ENCODE results near the gene FEZF2. TPM values are rescaled to one million over a fixed set of nuclear protein-coding genes. Genes with fewer than 3 reads are reported as not detected.

FEZF2 gene
- total RNA-seq, 1 donor from 2014 or later: not detected

- Histone ChIP-seq H3K9me3 (no peaks in the 10 kb centered on the region), H3K27ac (no peak overlapping the region), H3K4me3 (no peak overlapping the region), H3K4me1 (no peaks in the 10 kb centered on the region), H3K36me3 (no peaks in the 10 kb centered on the region), H3K27me3 (peaks cover 4% of the 10 kb centered on the region)
- intact Hi-C loops (cut with DNase I): no loop called here
- TF ChIP-seq CTCF (IDR thresholded peaks at IDR 0.05): no peak
- DNase-seq (ENCODE audit: low spot score in 2 of 2): no peak
Observed at GRCh38 chr3:62363275-62363674, 10.1 kb downstream of the FEZF2 start.

GRCh38 chr3:62361824-62362223, 11.5 kb downstream of the FEZF2 start:
- no peak for TF ChIP-seq CTCF (IDR thresholded peaks at IDR 0.05)
- H3K9me3 ChIP-seq: no peaks in the 10 kb centered on the region
- no peak overlapping the region for H3K4me3 ChIP-seq
- H3K36me3 ChIP-seq: no peaks in the 10 kb centered on the region
- H3K4me1 ChIP-seq: no peaks in the 10 kb centered on the region
- no peak for DNase-seq (ENCODE audit: low spot score in 2 of 2)
- peaks cover 4% of the 10 kb centered on the region for H3K27me3 ChIP-seq
- H3K27ac ChIP-seq: no peak overlapping the region
- intact Hi-C loops (cut with DNase I): no loop called here

- Histone ChIP-seq H3K36me3 (no peaks in the 10 kb centered on the region), H3K27me3 (peaks cover 4% of the 10 kb centered on the region), H3K4me1 (no peaks in the 10 kb centered on the region), H3K27ac (no peak overlapping the region), H3K9me3 (no peaks in the 10 kb centered on the region), H3K4me3 (no peak overlapping the region)
- no peak for TF ChIP-seq CTCF (IDR thresholded peaks at IDR 0.05)
- no peak for DNase-seq (ENCODE audit: low spot score in 2 of 2)
- intact Hi-C loops (cut with DNase I): no loop called here
Observed at GRCh38 chr3:62361261-62361660, 12.1 kb downstream of the FEZF2 start.

- intact Hi-C loops (cut with DNase I): no loop called here
- no peaks in the 10 kb centered on the region for H3K27me3 ChIP-seq
- no peak overlapping the region for H3K27ac ChIP-seq
- H3K4me1 ChIP-seq: no peaks in the 10 kb centered on the region
- no peaks in the 10 kb centered on the region for H3K9me3 ChIP-seq
- H3K4me3 ChIP-seq: no peak overlapping the region
- no peak for TF ChIP-seq CTCF (IDR thresholded peaks at IDR 0.05)
- no peak for DNase-seq (ENCODE audit: low spot score in 2 of 2)
- H3K36me3 ChIP-seq: no peaks in the 10 kb centered on the region
Observed at GRCh38 chr3:62359531-62359930, 13.8 kb downstream of the FEZF2 start.

- Histone ChIP-seq H3K4me3 (no peak overlapping the region), H3K27ac (no peak overlapping the region), H3K4me1 (no peaks in the 10 kb centered on the region), H3K27me3 (no peaks in the 10 kb centered on the region), H3K9me3 (no peaks in the 10 kb centered on the region), H3K36me3 (no peaks in the 10 kb centered on the region)
- DNase-seq (ENCODE audit: low spot score in 2 of 2): no peak
- TF ChIP-seq CTCF (IDR thresholded peaks at IDR 0.05): no peak
- intact Hi-C loops (cut with DNase I): no loop called here
Observed at GRCh38 chr3:62356356-62356755, 17.0 kb downstream of the FEZF2 start.

GRCh38 chr3:62355703-62356102, 17.6 kb downstream of the FEZF2 start:
- DNase-seq (ENCODE audit: low spot score in 2 of 2): no peak
- Histone ChIP-seq H3K4me1 (no peaks in the 10 kb centered on the region), H3K4me3 (no peak overlapping the region), H3K36me3 (no peaks in the 10 kb centered on the region), H3K9me3 (no peaks in the 10 kb centered on the region), H3K27ac (no peak overlapping the region), H3K27me3 (no peaks in the 10 kb centered on the region)
- no peak for TF ChIP-seq CTCF (IDR thresholded peaks at IDR 0.05)
- intact Hi-C loops (cut with DNase I): no loop called here
